ENCODE measurements around the gene RNF222. TPM values are rescaled to one million over a fixed set of nuclear protein-coding genes. Genes with fewer than 3 reads are reported as not detected.

RNF222 gene
- total RNA-seq, 1 donor from 2014 or later, result not detected

- peaks cover 6% of the 10 kb centered on the region for H3K36me3 Mint-ChIP-seq
- peaks cover 21% of the 10 kb centered on the region for H3K4me1 Mint-ChIP-seq
- H3K4me3 Mint-ChIP-seq, result no peak overlapping the region
- peaks cover 5% of the 10 kb centered on the region for H3K9me3 Mint-ChIP-seq
- peak overlapping the region; percentile 75 for H3K27ac Mint-ChIP-seq
- TF ChIP-seq, protein P1, sequence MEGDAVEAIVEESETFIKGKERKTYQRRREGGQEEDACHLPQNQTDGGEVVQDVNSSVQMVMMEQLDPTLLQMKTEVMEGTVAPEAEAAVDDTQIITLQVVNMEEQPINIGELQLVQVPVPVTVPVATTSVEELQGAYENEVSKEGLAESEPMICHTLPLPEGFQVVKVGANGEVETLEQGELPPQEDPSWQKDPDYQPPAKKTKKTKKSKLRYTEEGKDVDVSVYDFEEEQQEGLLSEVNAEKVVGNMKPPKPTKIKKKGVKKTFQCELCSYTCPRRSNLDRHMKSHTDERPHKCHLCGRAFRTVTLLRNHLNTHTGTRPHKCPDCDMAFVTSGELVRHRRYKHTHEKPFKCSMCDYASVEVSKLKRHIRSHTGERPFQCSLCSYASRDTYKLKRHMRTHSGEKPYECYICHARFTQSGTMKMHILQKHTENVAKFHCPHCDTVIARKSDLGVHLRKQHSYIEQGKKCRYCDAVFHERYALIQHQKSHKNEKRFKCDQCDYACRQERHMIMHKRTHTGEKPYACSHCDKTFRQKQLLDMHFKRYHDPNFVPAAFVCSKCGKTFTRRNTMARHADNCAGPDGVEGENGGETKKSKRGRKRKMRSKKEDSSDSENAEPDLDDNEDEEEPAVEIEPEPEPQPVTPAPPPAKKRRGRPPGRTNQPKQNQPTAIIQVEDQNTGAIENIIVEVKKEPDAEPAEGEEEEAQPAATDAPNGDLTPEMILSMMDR (IDR thresholded peaks at IDR 0.05; ENCODE audit: unreplicated experiment), result no peak
- no peak for DNase-seq (ENCODE audit: low spot score in 2 of 2, unreplicated experiment in 2 of 2)
- no peaks in the 10 kb centered on the region for H3K27me3 Mint-ChIP-seq (ENCODE audit: low read depth)
These were observed 36.9 kb downstream of the RNF222 start for GRCh38 chr17:8360751-8361150.

- H3K4me3 Mint-ChIP-seq, result no peak overlapping the region
- peak overlapping the region; percentile 75 for H3K27ac Mint-ChIP-seq
- TF ChIP-seq, protein P1 (IDR thresholded peaks at IDR 0.05; ENCODE audit: unreplicated experiment), result no peak
These were observed 37.4 kb downstream of the RNF222 start for GRCh38 chr17:8360260-8360659.

GRCh38 chr17:8359769-8360168 lies 37.9 kb downstream of the RNF222 start:
- no peaks in the 10 kb centered on the region for H3K27me3 Mint-ChIP-seq (ENCODE audit: low read depth)
- DNase-seq (ENCODE audit: low spot score in 2 of 2, unreplicated experiment in 2 of 2), result no peak
- H3K27ac Mint-ChIP-seq, result peak overlapping the region; percentile 80
- peaks cover 5% of the 10 kb centered on the region for H3K9me3 Mint-ChIP-seq
- peaks cover 4% of the 10 kb centered on the region for H3K36me3 Mint-ChIP-seq
- H3K4me1 Mint-ChIP-seq, result peaks cover 19% of the 10 kb centered on the region
- TF ChIP-seq, protein P1 (IDR thresholded peaks at IDR 0.05; ENCODE audit: unreplicated experiment), result no peak
- no peak overlapping the region for H3K4me3 Mint-ChIP-seq

More at GRCh38 chr17:8360260-8360659, 37.4 kb downstream of the RNF222 start:
- H3K27me3 Mint-ChIP-seq (ENCODE audit: low read depth), result no peaks in the 10 kb centered on the region
- no peak for DNase-seq (ENCODE audit: low spot score in 2 of 2, unreplicated experiment in 2 of 2)
- peaks cover 4% of the 10 kb centered on the region for H3K36me3 Mint-ChIP-seq
- peaks cover 19% of the 10 kb centered on the region for H3K4me1 Mint-ChIP-seq
- H3K9me3 Mint-ChIP-seq, result peaks cover 5% of the 10 kb centered on the region

DNA sequence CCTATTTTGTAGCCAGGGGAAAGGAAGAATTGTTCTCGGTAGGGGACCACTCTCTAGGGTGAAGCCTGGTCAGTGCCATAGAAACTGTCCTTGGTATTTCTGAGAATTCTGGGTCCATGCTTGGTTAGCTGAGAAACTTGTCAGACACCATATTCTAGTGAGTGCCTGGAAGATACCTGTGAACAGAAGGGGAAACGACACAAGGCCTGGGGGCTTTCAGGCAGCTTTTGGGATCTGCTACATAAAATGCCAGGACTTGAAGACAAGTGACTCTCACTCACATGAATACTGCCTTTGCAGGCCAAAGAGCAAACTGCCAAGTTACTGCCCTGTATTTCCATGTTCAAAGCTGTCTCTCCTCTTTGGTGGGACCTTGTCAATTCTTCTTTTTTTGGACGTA lies 39.7 kb downstream of the RNF222 start:
- Mint-ChIP-seq H3K9me3 (peaks cover 5% of the 10 kb centered on the region), H3K27me3 (ENCODE audit: low read depth) (no peaks in the 10 kb centered on the region), H3K4me3 (no peak overlapping the region), H3K4me1 (peaks cover 19% of the 10 kb centered on the region), H3K27ac (no peak overlapping the region), H3K36me3 (peaks cover 4% of the 10 kb centered on the region)
- no peak for DNase-seq (ENCODE audit: low spot score in 2 of 2, unreplicated experiment in 2 of 2)
- TF ChIP-seq, protein P1 (IDR thresholded peaks at IDR 0.05; ENCODE audit: unreplicated experiment), result no peak

- Mint-ChIP-seq H3K4me1 (no peaks in the 10 kb centered on the region), H3K9me3 (peaks cover 5% of the 10 kb centered on the region), H3K36me3 (peaks cover 4% of the 10 kb centered on the region), H3K4me3 (no peak overlapping the region), H3K27ac (no peak overlapping the region), H3K27me3 (ENCODE audit: low read depth) (no peaks in the 10 kb centered on the region)
- no peak for DNase-seq (ENCODE audit: low spot score in 2 of 2, unreplicated experiment in 2 of 2)
- TF ChIP-seq, protein P1 (IDR thresholded peaks at IDR 0.05; ENCODE audit: unreplicated experiment), result no peak
These were observed 43.4 kb downstream of the RNF222 start for GRCh38 chr17:8354236-8354635.

- no peak overlapping the region for H3K4me3 Mint-ChIP-seq
- H3K9me3 Mint-ChIP-seq, result peaks cover 5% of the 10 kb centered on the region
- H3K27ac Mint-ChIP-seq, result no peak overlapping the region
- no peaks in the 10 kb centered on the region for H3K27me3 Mint-ChIP-seq (ENCODE audit: low read depth)
- peaks cover 4% of the 10 kb centered on the region for H3K36me3 Mint-ChIP-seq
- no peak for DNase-seq (ENCODE audit: low spot score in 2 of 2, unreplicated experiment in 2 of 2)
- H3K4me1 Mint-ChIP-seq, result no peaks in the 10 kb centered on the region
- TF ChIP-seq, protein P1 (IDR thresholded peaks at IDR 0.05; ENCODE audit: unreplicated experiment), result no peak
These were observed 43.9 kb downstream of the RNF222 start for GRCh38 chr17:8353736-8354135.
